Testis (tissue), 2 donors: Measurements from ENCODE around the gene RBPMS2.

Source experiments
- CTCF ChIP-seq, 3 experiments: fragments of 450-650 bp in 2 of 3; fragments of 200-600 bp in 1 of 3; sonication (generic) in 1 of 3; IDR thresholded peaks; one replicate each; pipeline ENCODE4 v1.5.1; 2016 to 2019; ENCODE audit warnings: antibody characterized with exemption in 3 of 3, mild to moderate bottlenecking in 2 of 3, moderate library complexity in 1 of 3
- POLR2A ChIP-seq: fragments of 450-650 bp; IDR thresholded peaks from one replicate; pipeline ENCODE4 v1.6.1; 2017; ENCODE audit warnings: antibody characterized with exemption, mild to moderate bottlenecking, moderate library complexity

GRCh38 chr15:64792282-64792681, 16.9 kb upstream of the RBPMS2 start:
- TF ChIP-seq CTCF (IDR thresholded peaks at IDR 0.05) (no peak), POLR2A (no peak)
